Upper lobe of left lung (tissue), 6 donors: ENCODE measurements around the gene APOC3. TPM values are rescaled to one million over a fixed set of nuclear protein-coding genes. Genes with fewer than 3 reads are reported as not detected.

Experiments used
- ATAC-seq, 2 donors: fragments of 200-7000 bp; cut with Tn5 transposase; one replicate each; pipeline ENCODE4 v1.9.1; 2022; ENCODE audit warnings: mild to moderate bottlenecking in 2 of 2, moderate library complexity in 2 of 2; ENCODE audit not compliant: low FRiP score in 2 of 2
- DNase-seq, 2 donors: peaks; one replicate each; pipeline ENCODE4 v3.0.0-alpha.2; 2019 to 2020
- H3K27ac ChIP-seq, 4 donors: fragments of 200-600 bp; sonication (generic); one replicate each; pipeline ENCODE4 v1.5.1; 2016 to 2019
- H3K27me3 ChIP-seq, 4 donors: fragments of 200-600 bp; sonication (generic); one replicate each; pipeline ENCODE4 v1.5.1; 2017 to 2019
- H3K36me3 ChIP-seq, 4 donors: fragments of 200-600 bp; sonication (generic); one replicate each; pipeline ENCODE4 v1.5.1; 2016 to 2019
- H3K4me1 ChIP-seq, 4 donors: fragments of 200-600 bp; sonication (generic); one replicate each; pipeline ENCODE4 v1.5.1; 2018 to 2019
- H3K4me3 ChIP-seq, 4 donors: fragments of 200-600 bp; sonication (generic); one replicate each; pipeline ENCODE4 v1.5.1; 2017 to 2019; ENCODE audit warnings: mild to moderate bottlenecking in 2 of 4, moderate library complexity in 1 of 4
- H3K9me3 ChIP-seq, 4 donors: fragments of 200-600 bp; sonication (generic); one replicate each; pipeline ENCODE4 v1.5.1; 2018 to 2019
- CTCF ChIP-seq, 6 experiments: fragments of 450-650 bp in 4 of 6; fragments of 200-600 bp in 2 of 6; sonication (generic) in 2 of 6; IDR thresholded peaks; one replicate each; pipeline ENCODE4 v1.5.1; 2016 to 2019; ENCODE audit warnings: antibody characterized with exemption in 6 of 6
- EP300 ChIP-seq, 4 donors: sonication (generic); formaldehyde crosslinking; IDR thresholded peaks; one replicate each; pipeline ENCODE4 v1.5.1; 2017; ENCODE audit warnings: antibody characterized with exemption in 4 of 4, control low read depth in 2 of 4
- POLR2A ChIP-seq, 4 donors: fragments of 450-650 bp; IDR thresholded peaks; one replicate each; pipeline ENCODE4 v1.5.1; 2016 to 2017; ENCODE audit warnings: antibody characterized with exemption in 4 of 4, mild to moderate bottlenecking in 2 of 4
- POLR2AphosphoS5 ChIP-seq, 2 donors: sonication (generic); formaldehyde crosslinking; IDR thresholded peaks; one replicate each; pipeline ENCODE4 v1.5.1; 2017; ENCODE audit warnings: antibody characterized with exemption in 2 of 2
- WGBS, 2 donors: methylation state at CpG; one replicate each; pipeline ENCODE4 v1.1.5; 2017 to 2018; 5-methylcytosine and 5-hydroxymethylcytosine counted together
- total RNA-seq, 6 donors: library from RNA; depleted of rRNA in 4 of 6; stranded (reverse); fragments of >200 nt in 4 of 6; gene quantifications; one replicate each; pipeline versions ENCODE4 v1.1.0 to v1.2.1, GENCODE V29; 2016 to 2021
- donor health status: DM: no; HTN: no; CAD: no; lungs with moderate emphysema.
- donor health status: DM: no; HTN: yes; CAD: no; lungs with severe emphysema.

The APOC3 gene
- total RNA-seq, 6 donors from 2014 or later = 3.7 to 4.4 TPM; not detected in 4

GRCh38 chr11:116838321-116839084 lies 8.8 kb downstream of the APOC3 start:
- no peak for ATAC-seq
- peaks cover 26 to 40% (median 30%) of the 10 kb centered on the region in 4 donors for H3K4me1 ChIP-seq
- WGBS, 2 donors = 92 to 96% methylated on average over 5 to 6 of the region's 6 CpGs

GRCh38 chr11:116840224-116840745 lies 10.6 kb downstream of the APOC3 start:
- Histone ChIP-seq H3K27ac (no peak overlapping the region), H3K27me3 (no peaks in the 10 kb centered on the region), H3K4me1 (peaks cover 14 to 33% (median 22%) of the 10 kb centered on the region in 4 donors), H3K9me3 (no peaks in the 10 kb centered on the region), H3K4me3 (no peak overlapping the region), H3K36me3 (peaks cover 3 to 23% (median 10%) of the 10 kb centered on the region in 4 donors)
- 51 to 62% methylated on average over 3 to 6 of the region's 6 CpGs for WGBS, 2 donors
- TF ChIP-seq CTCF (IDR thresholded peaks at IDR 0.05) = no peak
- TF ChIP-seq POLR2AphosphoS5 (IDR thresholded peaks at IDR 0.05) = no peak
- no peak for TF ChIP-seq POLR2A (IDR thresholded peaks at IDR 0.05)
- no peak for TF ChIP-seq EP300 (IDR thresholded peaks at IDR 0.05)
- ATAC-seq (no peak), DNase-seq (no peak)

More at GRCh38 chr11:116838321-116839084, 8.8 kb downstream of the APOC3 start:
- DNase-seq = no peak
- Histone ChIP-seq H3K27ac (no peak overlapping the region), H3K9me3 (no peaks in the 10 kb centered on the region), H3K4me3 (no peak overlapping the region), H3K27me3 (no peaks in the 10 kb centered on the region), H3K36me3 (peaks cover 0 to 7% (median 2%) of the 10 kb centered on the region in 4 donors)
- TF ChIP-seq POLR2AphosphoS5 (IDR thresholded peaks at IDR 0.05) (no peak), POLR2A (IDR thresholded peaks at IDR 0.05) (no peak), EP300 (IDR thresholded peaks at IDR 0.05) (no peak), CTCF (IDR thresholded peaks at IDR 0.05) (no peak)

GRCh38 chr11:116840746-116841296 lies 11.1 kb downstream of the APOC3 start:
- no peak for ATAC-seq
- no peak overlapping the region for H3K4me3 ChIP-seq
- H3K27me3 ChIP-seq = no peaks in the 10 kb centered on the region
- no peaks in the 10 kb centered on the region for H3K9me3 ChIP-seq
- H3K36me3 ChIP-seq = peaks cover 3 to 28% (median 14%) of the 10 kb centered on the region in 4 donors
- H3K4me1 ChIP-seq = peaks cover 9 to 28% (median 17%) of the 10 kb centered on the region in 4 donors
- DNase-seq = no peak
- WGBS, 2 donors = 79 to 92% methylated on average over 8 to 9 of the region's 9 CpGs
- no peak for TF ChIP-seq POLR2A (IDR thresholded peaks at IDR 0.05)
- TF ChIP-seq CTCF (IDR thresholded peaks at IDR 0.05) = no peak
- no peak for TF ChIP-seq EP300 (IDR thresholded peaks at IDR 0.05)
- no peak for TF ChIP-seq POLR2AphosphoS5 (IDR thresholded peaks at IDR 0.05)
- H3K27ac ChIP-seq = no peak overlapping the region

- peaks cover 0 to 15% (median 4%) of the 10 kb centered on the region in 4 donors for H3K4me1 ChIP-seq
- no peaks in the 10 kb centered on the region for H3K27me3 ChIP-seq
- H3K9me3 ChIP-seq = no peaks in the 10 kb centered on the region
- no peak overlapping the region for H3K4me3 ChIP-seq
- ATAC-seq = no peak
- TF ChIP-seq EP300 (IDR thresholded peaks at IDR 0.05) (no peak), POLR2A (IDR thresholded peaks at IDR 0.05) (no peak), POLR2AphosphoS5 (IDR thresholded peaks at IDR 0.05) (no peak), CTCF (IDR thresholded peaks at IDR 0.05) (no peak)
- 96 to 98% methylated on average over 4 of the region's 4 CpGs for WGBS, 2 donors
- H3K36me3 ChIP-seq = peaks cover 6 to 41% (median 27%) of the 10 kb centered on the region in 4 donors
- peak overlapping the region in 1 of 4 donors; percentile 31 for H3K27ac ChIP-seq
- DNase-seq = no peak
These were observed 12.4 kb downstream of the APOC3 start for GRCh38 chr11:116842117-116842516.
